OCI-LY1 (cell line): ENCODE results near the gene ANGEL2.

Experiments
- CTCF ChIP-seq: fragments of 200-600 bp; sonication (generic), shearing (Covaris generic); IDR thresholded peaks from 2 replicates; pipeline ENCODE4 v1.5.1; 2017; ENCODE audit warnings: mild to moderate bottlenecking, antibody characterized with exemption, low read length, moderate library complexity, mixed read lengths
- EZH2 ChIP-seq: fragments of 200-600 bp; sonication (generic), shearing (Covaris generic); IDR thresholded peaks from 2 replicates; pipeline ENCODE4 v1.8.0; 2017; ENCODE audit warnings: borderline replicate concordance, mixed run types, mild to moderate bottlenecking, antibody characterized with exemption, low read length, moderate library complexity, mixed read lengths

GRCh38 chr1:212960932-212961331 is 54.7 kb downstream of the ANGEL2 start:
- TF ChIP-seq CTCF (no peak), EZH2 (no peak)
